Neural progenitor cell (in vitro differentiated cells): Measurements from ENCODE around the gene PCSK2. TPM values are rescaled to one million over a fixed set of nuclear protein-coding genes. Genes with fewer than 3 reads are reported as not detected.

Experiments used
- DNase-seq: peaks from one replicate; pipeline ENCODE4 v3.0.0-alpha.2; 2016; ENCODE audit warnings: low spot score
- H2AFZ ChIP-seq: fragments of 200-600 bp; sonication (generic); replicated peaks from 2 replicates; pipeline ENCODE4 v1.6.1; 2016; ENCODE audit warnings: antibody characterized with exemption
- H3F3A ChIP-seq: fragments of 200-600 bp; sonication (generic); 2 replicates; pipeline ENCODE4 v1.6.1; 2016; ENCODE audit warnings: antibody characterized with exemption, low read depth
- H3K27ac ChIP-seq: fragments of 200-600 bp; sonication (generic); 2 replicates; pipeline ENCODE4 v1.5.1; 2016; ENCODE audit warnings: mild to moderate bottlenecking
- H3K27me3 ChIP-seq: fragments of 200-600 bp; sonication (generic); 2 replicates; pipeline ENCODE4 v1.6.1; 2016; ENCODE audit warnings: mild to moderate bottlenecking, moderate library complexity
- H3K36me3 ChIP-seq: fragments of 200-600 bp; sonication (generic); 2 replicates; pipeline ENCODE4 v1.5.1; 2016
- H3K4me1 ChIP-seq: fragments of 200-600 bp; sonication (generic); 2 replicates; pipeline ENCODE4 v1.6.1; 2016; ENCODE audit warnings: mixed run types
- H3K4me2 ChIP-seq: fragments of 200-600 bp; sonication (generic); 2 replicates; pipeline ENCODE4 v1.6.1; 2016
- H3K4me3 ChIP-seq: fragments of 200-600 bp; sonication (generic); 2 replicates; pipeline ENCODE4 v1.5.1; 2016
- H3K79me2 ChIP-seq: fragments of 200-600 bp; sonication (generic); 2 replicates; pipeline ENCODE4 v1.6.1; 2016; ENCODE audit warnings: low read depth
- H3K9ac ChIP-seq: fragments of 200-600 bp; sonication (generic); 2 replicates; pipeline ENCODE4 v1.6.1; 2016
- H3K9me3 ChIP-seq: fragments of 200-600 bp; sonication (generic); 2 replicates; pipeline ENCODE4 v1.5.1; 2016; ENCODE audit warnings: low read depth
- H4K20me1 ChIP-seq: fragments of 200-600 bp; sonication (generic); 2 replicates; pipeline ENCODE4 v1.6.1; 2016; ENCODE audit warnings: low read depth
- H3K27ac Mint-ChIP-seq: 3 replicates; pipeline ENCODE4 v1.8.0; 2021; ENCODE audit warnings: mixed read lengths
- H3K27me3 Mint-ChIP-seq: 2 replicates; pipeline ENCODE4 v1.8.0; 2022; ENCODE audit warnings: low read depth, mild to moderate bottlenecking, inconsistent platforms, moderate library complexity, mixed read lengths; ENCODE audit not compliant: insufficient read depth
- H3K36me3 Mint-ChIP-seq: 3 replicates; pipeline ENCODE4 v1.8.0; 2021; ENCODE audit warnings: mixed read lengths
- H3K4me1 Mint-ChIP-seq: 3 replicates; pipeline ENCODE4 v1.8.0; 2021; ENCODE audit warnings: mixed read lengths
- H3K4me3 Mint-ChIP-seq: 3 replicates; pipeline ENCODE4 v1.8.0; 2021; ENCODE audit warnings: mild to moderate bottlenecking, moderate library complexity, mixed read lengths
- H3K9me3 Mint-ChIP-seq: 3 replicates; pipeline ENCODE4 v1.8.0; 2020; ENCODE audit warnings: mixed read lengths
- EZH2 ChIP-seq: fragments of 200-600 bp; sonication (generic); IDR thresholded peaks from 2 replicates; pipeline ENCODE4 v1.6.1; 2017; ENCODE audit warnings: antibody characterized with exemption, mild to moderate bottlenecking, moderate library complexity
- EZH2phosphoT487 ChIP-seq: fragments of 200-600 bp; sonication (generic); IDR thresholded peaks from 2 replicates; pipeline ENCODE4 v1.6.1; 2017; ENCODE audit warnings: antibody characterized with exemption
- total RNA-seq: library from RNA; depleted of rRNA; stranded (reverse); fragments of >200 nt; gene quantifications from 2 replicates; pipeline ENCODE4 v1.2.3, GENCODE V29; 2015; ENCODE audit warnings: low replicate concordance
- TF ChIP-seq, protein P1 (sequence below): fragments of 200-600 bp; sonication (generic); IDR thresholded peaks from 2 replicates; pipeline ENCODE4 v1.5.1; 2017; ENCODE audit warnings: antibody characterized with exemption, mild to moderate bottlenecking

The PCSK2 gene
- total RNA-seq, 1 donor from 2014 or later, result 0.07 TPM

DNA sequence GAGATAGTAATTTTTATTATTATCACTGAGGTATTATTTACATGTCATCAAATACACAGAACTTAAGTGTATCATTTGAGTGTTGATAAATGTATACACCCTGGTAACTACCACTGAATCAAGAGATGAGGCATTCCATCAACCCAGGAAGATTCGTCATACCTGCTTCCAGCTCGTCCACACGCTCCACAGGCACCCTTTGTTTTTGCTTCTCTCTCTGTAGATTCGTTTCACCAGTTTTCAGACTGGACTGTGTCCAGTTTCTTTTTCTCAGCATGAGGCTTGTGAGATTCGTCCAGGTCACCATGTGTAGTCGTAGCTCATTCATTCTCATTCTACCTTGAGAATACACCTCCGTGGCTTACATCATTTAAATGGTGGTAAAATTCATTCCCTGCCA, 239.8 kb downstream of the PCSK2 start:
- H3K4me3 Mint-ChIP-seq, result no peak overlapping the region
- H3K9me3 Mint-ChIP-seq, result no peaks in the 10 kb centered on the region
- Histone ChIP-seq H3K27ac (no peak overlapping the region), H3K36me3 (no peaks in the 10 kb centered on the region), H3K4me3 (no peak overlapping the region), H3K4me1 (no peaks in the 10 kb centered on the region), H3K27me3 (no peaks in the 10 kb centered on the region), H3K79me2 (no peaks in the 10 kb centered on the region), H3K9me3 (no peaks in the 10 kb centered on the region), H3F3A (no peaks in the 10 kb centered on the region), H3K4me2 (no peak overlapping the region), H4K20me1 (no peaks in the 10 kb centered on the region), H2AFZ (no peak overlapping the region), H3K9ac (no peak overlapping the region)
- peaks cover 10% of the 10 kb centered on the region for H3K4me1 Mint-ChIP-seq
- no peak for DNase-seq
- H3K36me3 Mint-ChIP-seq, result no peaks in the 10 kb centered on the region
- H3K27ac Mint-ChIP-seq, result no peak overlapping the region
- TF ChIP-seq, protein P1, sequence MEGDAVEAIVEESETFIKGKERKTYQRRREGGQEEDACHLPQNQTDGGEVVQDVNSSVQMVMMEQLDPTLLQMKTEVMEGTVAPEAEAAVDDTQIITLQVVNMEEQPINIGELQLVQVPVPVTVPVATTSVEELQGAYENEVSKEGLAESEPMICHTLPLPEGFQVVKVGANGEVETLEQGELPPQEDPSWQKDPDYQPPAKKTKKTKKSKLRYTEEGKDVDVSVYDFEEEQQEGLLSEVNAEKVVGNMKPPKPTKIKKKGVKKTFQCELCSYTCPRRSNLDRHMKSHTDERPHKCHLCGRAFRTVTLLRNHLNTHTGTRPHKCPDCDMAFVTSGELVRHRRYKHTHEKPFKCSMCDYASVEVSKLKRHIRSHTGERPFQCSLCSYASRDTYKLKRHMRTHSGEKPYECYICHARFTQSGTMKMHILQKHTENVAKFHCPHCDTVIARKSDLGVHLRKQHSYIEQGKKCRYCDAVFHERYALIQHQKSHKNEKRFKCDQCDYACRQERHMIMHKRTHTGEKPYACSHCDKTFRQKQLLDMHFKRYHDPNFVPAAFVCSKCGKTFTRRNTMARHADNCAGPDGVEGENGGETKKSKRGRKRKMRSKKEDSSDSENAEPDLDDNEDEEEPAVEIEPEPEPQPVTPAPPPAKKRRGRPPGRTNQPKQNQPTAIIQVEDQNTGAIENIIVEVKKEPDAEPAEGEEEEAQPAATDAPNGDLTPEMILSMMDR, result no peak
- TF ChIP-seq EZH2 (no peak), EZH2phosphoT487 (no peak)
- peaks cover 3% of the 10 kb centered on the region for H3K27me3 Mint-ChIP-seq

DNA sequence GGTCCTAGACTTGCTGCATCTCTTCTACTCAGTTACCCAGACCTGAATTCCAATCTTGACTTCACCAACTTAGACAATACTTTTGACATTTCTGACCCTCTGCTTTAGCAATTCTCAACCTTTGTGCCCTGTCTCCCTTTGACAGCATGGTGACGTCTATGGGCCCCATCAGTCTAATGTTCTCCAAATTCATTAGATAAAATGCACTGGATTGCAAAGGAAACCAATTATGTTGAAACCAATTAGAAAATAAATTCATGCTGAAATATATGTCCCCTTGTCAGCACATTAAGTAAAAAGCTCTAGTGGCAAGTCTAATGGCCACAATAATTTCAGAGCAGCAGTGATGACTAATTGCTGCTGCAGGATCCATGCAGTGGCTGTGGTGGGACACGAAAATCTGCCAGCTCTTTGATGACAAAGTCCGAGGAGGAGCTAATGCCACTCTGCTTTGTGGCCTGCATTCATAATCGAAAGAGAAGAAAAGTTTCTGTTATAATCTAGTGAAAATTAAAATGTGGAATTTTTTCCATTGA, 240.3 kb downstream of the PCSK2 start:
- H3F3A ChIP-seq, result no peaks in the 10 kb centered on the region
- no peak overlapping the region for H3K4me3 Mint-ChIP-seq
- H4K20me1 ChIP-seq, result no peaks in the 10 kb centered on the region
- no peak overlapping the region for H3K27ac Mint-ChIP-seq
- H3K4me2 ChIP-seq, result no peak overlapping the region
- no peaks in the 10 kb centered on the region for H3K9me3 ChIP-seq
- H3K79me2 ChIP-seq, result no peaks in the 10 kb centered on the region
- H3K36me3 ChIP-seq, result no peaks in the 10 kb centered on the region
- H3K27ac ChIP-seq, result no peak overlapping the region
- H3K36me3 Mint-ChIP-seq, result no peaks in the 10 kb centered on the region
- no peak for DNase-seq
- peaks cover 3% of the 10 kb centered on the region for H3K27me3 Mint-ChIP-seq
- H3K4me1 ChIP-seq, result no peaks in the 10 kb centered on the region
- H3K27me3 ChIP-seq, result no peaks in the 10 kb centered on the region
- no peak overlapping the region for H2AFZ ChIP-seq
- H3K9ac ChIP-seq, result no peak overlapping the region
- TF ChIP-seq EZH2phosphoT487, result no peak
- TF ChIP-seq EZH2, result no peak
- TF ChIP-seq, protein P1, result no peak
- H3K9me3 Mint-ChIP-seq, result no peaks in the 10 kb centered on the region
- no peak overlapping the region for H3K4me3 ChIP-seq
- peaks cover 16% of the 10 kb centered on the region for H3K4me1 Mint-ChIP-seq

DNA sequence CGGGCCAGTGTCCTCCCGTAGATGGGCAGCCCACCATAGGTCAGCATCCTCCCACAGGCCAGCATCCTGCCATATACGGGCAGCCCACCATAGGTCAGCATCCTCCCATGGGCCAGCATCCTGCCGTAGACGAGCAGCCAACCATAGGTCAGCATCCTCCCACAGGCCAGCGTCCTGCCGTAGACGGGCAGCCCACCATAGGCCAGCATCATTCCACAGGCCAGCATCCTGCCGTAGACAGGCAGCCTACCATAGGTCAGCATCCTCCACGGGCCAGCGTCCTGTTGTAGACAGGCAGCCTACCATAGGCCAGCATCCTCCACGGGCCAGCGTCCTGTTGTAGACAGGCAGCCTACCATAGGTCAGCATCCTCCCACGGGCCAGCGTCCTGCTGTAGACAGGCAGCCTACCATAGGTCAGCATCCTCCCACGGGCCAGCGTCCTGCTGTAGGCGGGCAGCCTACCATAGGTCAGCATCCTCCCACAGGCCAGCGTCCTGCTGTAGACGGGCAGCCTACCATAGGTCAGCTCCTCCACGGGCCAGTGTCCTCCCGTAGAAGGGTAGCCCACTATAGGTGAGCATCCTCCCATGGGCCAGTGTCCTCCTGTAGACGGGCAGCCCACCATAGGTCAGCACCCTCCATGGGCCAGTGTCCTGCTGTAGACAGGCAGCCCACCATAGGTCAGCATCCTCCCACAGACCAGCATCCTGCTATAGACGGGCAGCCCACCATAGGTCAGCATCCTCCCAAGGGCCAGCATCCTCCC, 241.4 kb downstream of the PCSK2 start:
- no peak for DNase-seq
- TF ChIP-seq EZH2phosphoT487 (no peak), EZH2 (no peak)
- TF ChIP-seq, protein P1, result no peak

More for the DNA sequence above, 241.4 kb downstream of the PCSK2 start:
- Histone ChIP-seq H3K4me1 (no peaks in the 10 kb centered on the region), H4K20me1 (no peaks in the 10 kb centered on the region), H3K27ac (no peak overlapping the region), H3K79me2 (no peaks in the 10 kb centered on the region), H3K27me3 (no peaks in the 10 kb centered on the region), H3K36me3 (no peaks in the 10 kb centered on the region), H3F3A (no peaks in the 10 kb centered on the region), H3K9ac (no peak overlapping the region), H3K9me3 (no peaks in the 10 kb centered on the region), H2AFZ (no peak overlapping the region), H3K4me2 (no peak overlapping the region), H3K4me3 (no peak overlapping the region)
- Mint-ChIP-seq H3K9me3 (no peaks in the 10 kb centered on the region), H3K4me3 (no peak overlapping the region), H3K4me1 (peaks cover 16% of the 10 kb centered on the region), H3K27ac (no peak overlapping the region), H3K27me3 (peaks cover 3% of the 10 kb centered on the region), H3K36me3 (no peaks in the 10 kb centered on the region)
